Activated CD8-positive, alpha-beta memory T cell treated with anti-CD3 and anti-CD28 coated beads, Interleukin-2, amount 50 U/mL, for 48 hours (primary cell): ENCODE measurements around the gene ZFHX2.

Experiments used
- DNase-seq: peaks from one replicate; pipeline ENCODE4 v3.0.0-alpha.2; 2020

The ZFHX2 gene

DNA sequence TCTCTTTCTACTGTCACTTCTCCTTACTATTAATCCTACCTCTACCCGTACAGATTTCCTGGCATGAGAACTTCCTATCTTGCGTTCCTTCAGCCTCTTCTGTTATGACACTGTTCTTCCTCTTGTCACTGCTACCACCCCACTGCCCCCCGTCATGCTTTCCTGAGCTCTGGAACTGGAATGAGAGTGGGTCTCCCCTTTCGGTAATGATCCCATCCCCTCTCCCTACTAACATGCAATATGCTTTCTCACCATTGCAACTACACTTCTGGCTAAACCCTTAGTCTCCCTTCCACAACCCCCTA lies 20.9 kb upstream of the ZFHX2 start:
- no peak for DNase-seq

DNA sequence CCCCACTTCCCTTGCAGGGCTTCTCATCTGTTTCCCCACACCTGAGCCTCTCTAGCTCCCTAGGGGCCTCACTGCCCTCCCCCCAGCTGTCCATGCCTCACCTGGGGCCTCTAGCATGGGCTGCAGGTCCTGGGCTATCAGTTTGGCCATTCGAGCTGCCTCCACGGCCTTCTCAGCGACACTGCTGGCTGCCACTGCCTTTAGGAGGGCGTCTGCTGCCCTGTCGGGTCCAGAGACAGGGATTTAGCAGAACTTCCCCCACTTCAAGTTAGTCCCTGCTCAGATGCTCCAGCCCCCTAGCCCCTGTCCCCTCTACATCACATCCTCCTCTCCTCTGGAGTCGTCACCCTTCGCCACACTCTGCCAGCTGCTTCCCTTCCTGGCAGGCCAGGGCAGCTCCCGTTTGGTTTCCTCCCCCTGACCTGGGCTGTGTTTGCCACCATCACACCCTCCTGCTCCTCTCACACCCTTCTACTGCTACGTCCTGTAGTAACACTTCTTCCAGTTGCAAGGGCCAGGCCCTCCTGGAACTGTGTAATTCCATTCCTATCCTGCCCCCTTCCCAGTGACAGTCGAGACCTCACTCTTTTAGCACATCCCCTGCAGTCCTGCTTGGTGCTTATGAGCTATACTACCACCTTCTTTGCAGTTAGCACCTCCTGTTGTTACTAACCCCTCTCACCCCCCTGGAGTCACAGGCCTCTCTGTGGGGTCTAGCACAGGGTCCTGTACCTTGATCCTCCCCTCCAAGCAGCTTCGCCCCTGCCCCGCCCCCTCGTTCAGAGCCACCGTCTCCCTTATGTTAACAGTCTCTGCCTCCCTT lies 20.3 kb upstream of the ZFHX2 start:
- DNase-seq, result no peak

DNA sequence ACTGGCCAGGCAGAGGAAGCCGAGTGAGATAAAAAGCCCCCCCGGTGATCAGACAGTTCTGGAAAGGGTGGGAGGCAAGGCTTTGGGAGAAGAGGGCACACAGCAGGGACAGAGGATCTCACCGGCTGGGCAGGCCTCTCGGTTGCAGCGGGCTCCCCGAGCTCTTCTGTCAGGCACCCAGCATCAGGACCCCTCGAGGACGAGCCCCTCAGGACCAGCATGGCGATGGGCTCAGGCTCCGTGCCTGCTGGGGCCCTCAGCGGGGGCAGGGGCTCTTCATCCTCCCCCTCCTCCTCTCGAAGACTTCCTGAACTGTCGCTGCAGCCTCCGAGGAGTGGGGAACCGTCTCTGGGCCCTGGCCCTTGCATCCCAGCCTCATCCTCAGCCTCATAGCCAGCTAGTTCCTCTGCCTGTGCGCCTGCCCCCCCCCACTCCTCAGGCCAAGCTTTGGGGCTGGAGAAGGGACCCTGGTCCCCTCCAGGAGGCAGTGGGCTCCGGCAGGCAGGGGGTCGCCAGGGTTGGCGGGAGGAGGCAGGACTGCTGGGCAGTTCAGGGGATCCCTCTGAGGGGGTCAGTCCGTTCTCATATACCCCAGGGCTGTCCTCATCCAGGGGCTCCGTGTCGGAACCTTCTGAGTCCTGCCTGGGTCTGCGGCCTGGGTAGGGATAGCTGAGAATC lies 19.4 kb upstream of the ZFHX2 start:
- DNase-seq, result peak; percentile 41

DNA sequence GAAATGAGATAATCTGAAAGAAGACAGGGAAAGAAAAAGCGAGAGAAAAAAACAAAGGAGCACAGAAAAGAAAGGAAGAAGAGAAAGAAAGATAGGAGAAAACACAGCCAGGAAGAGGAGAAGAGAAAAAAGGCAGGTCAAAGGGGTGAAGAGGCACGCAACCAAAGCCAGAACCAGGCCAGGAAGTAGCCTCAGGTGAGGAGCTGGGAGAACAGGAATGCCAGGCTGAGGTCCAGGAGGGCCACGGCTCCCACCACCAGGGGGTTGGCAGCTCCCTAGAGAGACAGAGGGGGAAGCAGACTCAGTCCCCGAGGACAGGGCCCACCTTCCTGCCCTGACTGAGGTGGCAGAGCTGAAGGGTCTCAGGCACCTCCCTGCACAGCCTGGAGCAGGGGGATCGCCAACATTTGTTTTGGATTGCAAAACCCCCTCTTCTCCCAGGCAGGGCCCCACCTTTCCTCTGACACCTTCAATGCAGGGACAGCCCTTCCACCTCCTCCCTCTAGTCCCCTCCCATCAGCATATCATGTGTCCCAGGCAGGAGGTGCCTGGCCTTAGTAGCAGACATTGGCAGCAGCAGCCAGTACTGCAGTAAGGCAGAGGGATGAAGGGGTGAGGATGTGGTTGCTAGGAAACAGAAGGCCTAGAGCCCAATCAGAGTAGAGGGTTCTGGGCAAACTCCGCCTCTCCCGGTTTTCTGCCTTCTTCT lies 18.0 kb upstream of the ZFHX2 start:
- DNase-seq, result peak; percentile 50

DNA sequence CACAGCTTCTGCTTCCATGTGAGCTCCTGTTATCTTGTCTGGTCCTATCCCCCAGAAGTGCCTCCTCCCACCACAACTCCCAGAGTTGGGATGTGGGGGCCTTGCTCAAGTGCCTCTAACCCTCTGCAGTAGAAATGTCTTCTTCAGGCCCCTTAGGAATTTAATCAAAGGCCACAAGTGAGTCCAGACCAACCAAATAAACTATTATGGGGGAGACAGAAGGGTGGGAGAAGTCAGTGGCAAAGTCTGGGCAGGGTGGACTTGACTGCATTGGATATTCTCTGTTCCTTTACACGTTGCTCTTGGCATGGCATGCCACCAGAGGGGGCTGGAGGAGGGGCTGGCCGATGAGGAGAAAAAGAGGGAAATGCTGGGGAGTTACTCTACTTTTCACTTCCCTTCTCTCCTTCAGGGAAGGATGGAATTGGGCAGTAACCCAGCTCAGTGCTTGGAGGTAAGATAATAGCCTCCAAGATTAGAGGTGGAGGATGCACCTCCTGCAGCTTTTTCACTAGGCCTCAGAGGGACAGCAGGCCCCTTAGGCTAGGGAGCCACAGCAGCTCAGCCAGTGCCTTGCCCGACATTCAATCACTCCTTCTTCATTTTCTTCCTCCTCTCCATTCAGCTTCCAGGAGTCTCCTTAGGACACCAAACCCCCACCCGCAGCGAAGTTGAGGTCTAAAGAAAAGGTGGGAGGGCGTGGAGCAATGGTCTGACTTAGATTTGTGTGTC lies 17.2 kb upstream of the ZFHX2 start:
- DNase-seq, result peak; percentile 51

DNA sequence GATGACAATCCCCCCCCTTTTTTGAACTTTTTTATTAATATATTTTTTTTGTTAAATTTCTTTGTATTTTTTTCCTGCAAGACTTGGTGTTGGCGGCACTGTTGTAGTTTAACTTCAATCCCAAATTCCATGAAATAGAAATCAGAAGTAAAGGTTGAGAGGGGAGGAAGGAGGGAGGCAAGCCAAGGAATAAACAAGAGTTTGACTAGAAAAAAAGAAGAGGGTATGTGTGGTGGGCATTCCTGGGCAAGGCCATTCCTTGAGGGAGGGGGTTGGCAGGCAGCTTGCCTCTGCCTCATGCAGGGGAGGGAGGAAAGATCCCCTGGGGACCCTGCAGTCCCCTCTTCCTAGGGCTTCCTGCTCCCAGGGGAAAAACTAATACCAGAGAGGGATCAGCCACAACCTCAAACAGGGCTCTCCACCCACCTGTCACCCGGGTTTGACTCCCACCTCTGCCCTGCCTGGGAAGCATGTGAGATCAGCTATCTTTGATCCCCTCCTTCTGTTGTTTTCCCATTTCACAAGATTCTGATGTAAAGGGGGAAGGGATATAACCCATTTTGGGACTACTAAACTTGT lies 16.5 kb upstream of the ZFHX2 start:
- no peak for DNase-seq

DNA sequence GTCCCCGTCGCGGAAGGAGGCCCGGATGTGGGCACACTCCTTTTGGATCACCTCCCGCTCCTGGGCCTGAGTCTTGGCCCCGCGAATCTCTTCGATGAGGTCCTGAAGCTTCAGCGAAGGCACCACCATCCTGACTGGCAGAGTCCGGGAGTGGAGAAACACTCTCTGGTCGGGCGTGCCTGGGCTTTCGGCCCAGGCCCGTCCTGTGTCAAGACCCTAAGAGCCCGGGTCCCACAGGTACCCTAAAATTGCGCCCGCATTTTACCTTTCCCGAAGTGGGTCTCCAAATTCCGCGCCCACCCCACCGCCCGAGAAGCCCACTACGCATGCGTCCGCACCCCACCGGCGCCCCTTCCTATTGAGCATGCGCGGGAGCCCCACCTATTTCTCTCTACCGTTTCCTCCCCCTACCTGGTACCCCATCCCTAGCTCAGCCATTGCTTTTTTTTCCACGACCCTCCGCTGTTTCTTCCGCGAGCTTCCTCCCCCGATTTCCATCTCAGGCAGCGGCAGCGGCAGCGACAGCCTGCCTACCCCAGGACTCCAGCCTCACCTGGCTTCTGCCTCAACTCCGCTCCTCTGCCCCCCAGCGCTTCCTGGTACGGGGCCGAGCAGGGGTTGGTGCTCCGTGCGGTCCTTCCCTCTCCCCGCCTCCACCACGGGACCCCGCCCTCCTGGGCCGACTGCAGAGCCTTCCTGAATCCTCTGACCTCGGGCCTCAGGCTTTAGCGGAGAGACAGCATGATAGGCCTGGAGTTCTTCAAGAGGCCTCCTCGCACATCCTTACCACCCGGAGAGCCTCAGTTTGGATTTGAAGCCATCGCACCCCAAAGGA lies 15.8 kb upstream of the ZFHX2 start, which contains the start of gene AP1G2:
AP1G2 (minus strand) TSS at position 606 of the 835 bp plus-strand sequence; CDS start at position 129, 477 bp downstream.
- DNase-seq, result peak; percentile 92

DNA sequence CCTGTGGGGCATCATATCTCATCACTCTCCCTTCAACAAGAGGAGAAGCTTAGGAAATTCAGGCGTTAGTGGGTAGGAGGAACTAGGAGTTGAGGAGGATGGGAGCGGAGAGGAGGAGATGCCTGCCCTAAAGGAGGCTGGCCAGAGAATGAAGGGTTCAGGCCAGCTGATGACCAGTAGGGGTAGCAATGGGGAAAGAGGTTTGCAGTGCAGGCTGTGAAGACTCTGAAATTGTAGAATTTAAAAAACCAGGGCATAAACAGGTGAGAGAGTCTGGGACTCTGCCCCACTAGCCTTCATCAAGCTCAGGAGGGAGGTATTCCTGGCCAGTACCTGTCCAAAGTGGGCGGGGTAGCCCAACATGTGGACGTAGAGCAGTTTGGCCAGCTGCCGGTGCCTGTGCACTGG lies 15.2 kb upstream of the ZFHX2 start:
- no peak for DNase-seq

DNA sequence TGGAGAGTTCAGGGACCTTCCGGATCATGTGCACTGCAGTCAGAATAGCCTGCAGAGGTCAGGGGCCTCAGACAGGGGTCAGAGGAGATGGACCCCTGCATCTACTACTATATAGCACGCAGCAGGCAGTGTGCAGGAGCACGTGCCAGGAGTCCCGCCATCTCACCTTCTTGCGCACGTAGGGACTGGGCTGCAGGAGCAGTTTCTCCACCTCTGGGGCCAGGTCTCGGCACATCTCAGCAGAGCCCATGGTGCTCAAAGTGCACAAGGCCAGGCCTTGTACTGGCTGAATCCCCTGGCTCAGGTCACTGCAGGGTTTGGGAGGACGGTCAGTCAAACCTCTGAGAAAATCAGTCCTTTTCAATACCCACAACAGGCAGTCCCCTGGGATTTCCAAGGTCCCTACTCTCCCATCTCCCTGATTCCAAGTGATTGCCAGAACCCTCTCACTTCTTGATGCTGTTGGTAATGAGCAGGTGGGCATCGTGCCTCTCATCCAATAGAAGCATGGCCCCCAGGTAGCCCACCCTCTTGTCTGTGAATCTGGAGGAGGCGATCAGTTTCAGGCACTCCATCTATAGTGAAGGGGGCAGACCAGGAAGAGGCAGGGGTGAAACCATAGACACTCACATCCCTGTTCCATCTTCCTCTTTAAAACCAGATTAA lies 14.7 kb upstream of the ZFHX2 start:
- no peak for DNase-seq

DNA sequence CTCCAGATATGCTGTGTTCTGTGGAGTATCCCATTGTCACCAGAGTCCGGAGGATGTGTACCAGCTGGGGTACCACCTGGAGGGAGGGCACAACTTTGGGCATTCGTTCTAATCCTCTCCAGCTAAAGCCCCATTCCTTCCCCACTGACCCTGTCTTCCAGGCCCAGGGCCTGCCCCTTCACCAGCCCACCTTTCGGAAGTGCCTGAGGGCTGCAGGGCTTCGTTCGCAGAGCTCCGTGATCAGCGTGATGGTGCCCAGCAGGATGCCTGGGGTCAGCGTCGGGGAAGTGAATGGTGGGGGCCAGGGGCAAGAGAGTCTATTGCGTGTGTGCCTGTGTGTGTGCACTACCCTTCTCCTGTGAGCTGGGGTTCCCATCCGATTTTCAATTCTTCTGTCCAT lies 14.1 kb upstream of the ZFHX2 start:
- DNase-seq, result no peak

DNA sequence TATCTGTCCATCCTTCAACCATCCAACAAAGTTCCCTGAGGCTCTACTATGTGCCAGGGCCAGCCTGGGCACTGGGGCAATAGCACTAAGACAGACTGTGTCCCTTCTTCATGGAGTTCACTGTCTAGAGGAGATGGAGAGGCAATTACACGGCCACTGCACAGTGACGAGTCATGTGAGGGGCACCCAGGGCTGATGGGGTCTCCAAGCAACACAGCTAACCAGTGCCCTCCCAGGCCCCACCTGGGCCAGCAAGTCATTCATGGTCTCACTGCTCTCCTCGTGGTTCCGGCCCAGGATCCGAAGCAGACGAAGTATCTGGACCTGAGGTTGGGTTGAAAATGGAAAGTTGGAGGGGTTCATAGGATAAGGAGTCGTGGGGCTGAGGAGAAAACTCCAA lies 13.3 kb upstream of the ZFHX2 start:
- DNase-seq, result no peak

DNA sequence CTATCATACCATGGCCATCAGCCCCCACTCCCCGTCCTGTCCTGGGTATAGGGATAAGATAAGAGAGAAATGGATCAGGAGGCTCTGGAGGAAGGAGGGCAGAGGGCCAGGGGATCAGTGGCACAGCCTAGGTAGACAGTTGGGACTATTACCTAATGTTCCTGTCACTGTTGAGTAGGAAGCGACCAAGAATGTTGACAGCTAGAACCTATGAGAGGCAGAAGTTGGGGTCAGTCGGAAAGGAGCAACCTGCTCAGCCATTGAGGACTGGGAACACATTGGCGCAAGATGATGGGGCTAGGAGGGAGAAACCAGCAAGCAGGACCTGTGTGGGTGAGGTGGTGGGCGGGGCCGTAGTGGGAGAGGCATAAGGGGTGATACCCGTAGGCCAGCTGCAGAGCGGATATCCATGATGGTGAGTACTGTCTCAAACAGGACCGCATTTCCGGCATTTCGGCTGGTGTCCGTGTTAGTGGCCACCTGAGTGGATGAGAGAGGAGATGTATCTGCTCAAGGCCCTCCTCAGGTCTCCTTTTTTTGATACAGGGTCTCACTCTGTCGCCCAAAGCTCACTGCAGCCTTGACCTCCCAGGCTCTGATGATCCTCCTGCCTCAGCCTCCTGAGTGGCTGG lies 12.7 kb upstream of the ZFHX2 start:
- no peak for DNase-seq

DNA sequence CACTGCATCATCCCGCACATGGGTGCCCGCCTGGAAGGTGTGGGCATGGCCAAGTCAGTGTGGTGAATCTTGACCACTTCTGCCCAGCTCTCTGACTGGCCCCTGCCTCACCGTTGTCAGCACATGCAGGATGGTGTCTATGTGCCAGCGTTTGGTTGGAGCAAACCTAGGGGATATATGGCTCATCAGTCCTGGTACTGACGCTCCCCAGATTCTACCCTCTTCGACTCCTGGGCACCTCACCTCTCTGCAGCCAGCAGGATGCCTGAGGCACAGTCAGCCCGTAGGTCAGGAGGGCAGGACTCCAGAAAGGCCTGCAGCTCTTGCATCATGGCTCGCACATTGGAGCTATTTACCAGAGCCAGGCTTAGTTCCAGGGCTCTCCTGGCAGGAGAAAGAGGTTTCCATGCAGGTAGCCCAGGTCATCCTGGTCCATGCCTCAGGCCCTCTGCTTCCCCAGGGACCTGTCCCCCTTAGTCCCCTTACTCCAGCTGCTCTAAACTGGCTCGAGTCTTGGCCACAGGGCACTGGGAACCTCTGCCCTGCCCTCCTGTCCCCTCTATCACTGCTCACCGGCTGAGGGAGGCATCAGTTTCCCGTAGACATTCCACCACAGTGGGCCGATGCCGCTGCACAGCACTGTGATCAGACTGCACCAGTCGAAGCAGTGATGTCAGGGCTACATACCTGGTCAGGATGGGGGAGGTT lies 12.1 kb upstream of the ZFHX2 start:
- no peak for DNase-seq

DNA sequence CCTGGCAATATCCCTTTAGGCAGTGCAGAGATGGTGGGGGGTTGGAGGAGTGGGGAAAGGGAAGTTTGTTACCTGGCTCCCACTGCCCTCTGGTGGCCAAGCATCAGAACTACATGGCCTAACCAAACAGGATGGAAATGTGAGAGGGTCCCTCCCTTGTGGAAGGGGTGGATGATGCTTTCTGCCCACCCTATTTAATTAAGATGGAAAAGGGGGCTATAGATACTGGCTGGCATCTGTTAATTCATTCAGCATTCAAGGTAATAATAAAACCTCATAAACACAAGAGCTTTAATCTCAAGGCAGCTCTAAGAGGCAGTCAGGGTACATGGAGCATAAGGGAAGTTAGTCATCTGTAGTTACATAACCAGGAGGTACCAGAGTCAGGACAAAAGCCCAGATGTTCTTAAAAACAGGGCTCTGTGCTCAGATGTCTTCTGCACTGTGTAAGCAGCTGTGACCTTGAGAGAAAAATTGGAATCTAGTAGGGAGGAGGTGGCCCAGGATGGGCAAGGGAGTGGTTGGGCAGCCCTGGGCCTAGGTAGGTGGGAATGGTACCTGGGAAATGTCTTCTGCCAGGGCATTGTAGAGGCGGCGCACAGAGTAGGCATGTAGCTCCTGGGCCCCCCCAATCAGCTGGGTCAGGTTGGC lies 11.4 kb upstream of the ZFHX2 start:
- DNase-seq, result peak; percentile 77

DNA sequence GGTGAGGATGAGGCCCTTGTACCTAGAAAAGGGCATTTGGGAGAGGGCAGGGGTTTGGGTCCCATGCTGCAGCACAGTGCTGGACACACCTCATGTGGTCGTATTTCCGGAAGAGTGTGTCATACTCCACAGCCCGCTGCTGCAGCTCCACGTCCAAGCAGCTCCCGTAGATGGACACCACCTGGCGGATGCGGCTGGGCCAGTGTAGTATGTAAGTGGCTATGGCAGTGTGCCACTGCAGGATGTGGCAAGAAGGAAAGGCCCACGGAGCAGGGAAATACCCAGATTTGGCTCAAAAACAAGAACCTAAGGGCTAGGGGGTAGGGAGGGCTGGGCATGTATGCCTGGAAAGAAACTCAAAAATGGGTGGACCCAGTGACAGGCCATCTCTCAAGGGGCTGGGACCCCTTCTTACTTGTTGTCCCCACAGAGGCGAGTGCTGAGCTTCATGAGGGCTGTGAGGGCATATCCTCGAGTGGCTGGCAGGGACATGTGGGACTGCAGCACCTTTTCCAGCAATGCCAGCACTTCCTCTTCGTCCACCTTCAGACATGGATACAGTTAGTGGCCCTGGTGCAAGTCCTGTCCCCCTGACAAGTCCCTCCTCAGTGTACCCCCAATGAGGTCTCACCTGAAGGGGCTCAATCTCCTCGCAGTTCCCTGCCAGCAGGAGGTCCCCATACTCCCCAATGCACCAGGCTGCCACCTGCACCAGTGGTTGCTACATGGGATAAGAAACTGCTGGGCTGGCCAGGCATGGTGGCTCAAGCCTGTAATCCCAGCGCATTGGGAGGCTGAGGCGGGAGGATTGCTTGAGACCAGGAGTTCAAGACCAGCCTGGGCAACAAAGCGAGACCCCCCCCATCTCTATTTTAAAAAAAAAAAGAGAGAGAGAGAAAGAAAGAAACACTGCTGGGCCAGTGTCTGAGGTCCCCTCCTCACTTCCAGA lies 10.6 kb upstream of the ZFHX2 start:
- DNase-seq, result no peak

DNA sequence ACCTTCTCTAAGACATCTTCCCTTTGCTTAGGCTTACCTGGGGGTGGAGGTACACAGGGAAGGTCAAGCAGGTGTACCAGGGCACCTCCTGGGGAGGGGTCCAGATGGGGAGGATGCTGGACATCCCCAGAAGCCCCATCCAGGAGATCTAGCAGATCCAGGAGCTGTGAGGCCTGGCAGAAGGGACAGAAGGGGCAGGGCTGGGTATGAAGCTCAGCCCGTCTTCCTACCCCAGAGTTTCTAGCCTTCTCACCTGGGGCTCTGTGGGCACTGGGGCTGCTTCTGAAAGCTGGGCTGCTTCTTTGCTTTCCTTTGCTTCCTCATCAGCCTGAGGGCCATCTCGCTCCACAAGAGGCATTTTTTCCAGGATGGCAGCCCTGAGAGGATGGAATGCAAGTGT lies 9.7 kb upstream of the ZFHX2 start:
- no peak for DNase-seq

DNA sequence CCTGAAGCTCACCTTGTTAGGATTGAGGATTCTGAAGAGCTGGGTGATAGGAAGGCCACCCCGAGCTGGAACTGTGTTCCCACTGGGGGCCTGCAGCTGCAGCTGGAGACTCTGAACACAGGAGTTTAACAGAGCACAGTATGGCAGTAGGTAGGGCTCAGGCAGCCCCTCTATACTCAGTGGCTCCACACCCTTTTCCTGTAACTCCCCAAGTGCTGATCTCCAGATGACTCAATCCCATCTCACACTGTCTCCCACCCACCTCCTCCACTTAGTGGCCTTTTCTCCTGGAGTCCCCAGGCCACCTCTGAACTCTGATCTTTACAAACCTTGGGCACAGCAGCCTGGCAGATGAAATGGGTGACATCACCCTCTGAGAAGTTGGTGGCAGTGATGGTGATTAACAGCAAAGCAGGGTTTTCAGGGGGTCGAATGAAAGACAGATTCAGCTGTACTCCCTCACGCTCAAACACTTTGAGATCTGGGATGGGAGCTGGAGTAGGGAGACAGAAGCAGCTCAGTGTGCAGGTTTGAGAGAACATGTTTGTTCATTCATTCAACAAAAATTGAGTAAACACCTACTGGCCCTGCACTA lies 8.5 kb upstream of the ZFHX2 start:
- DNase-seq, result no peak
